ENCODE results near the gene GPR143.

Gene GPR143

GRCh38 chrX:9749146-9749692, 16.4 kb downstream of the GPR143 start:
- peaks cover 7% of the 10 kb centered on the region for H3K36me3 Mint-ChIP-seq (ENCODE audit: low read depth)
- H3K9me3 Mint-ChIP-seq = peaks cover 8% of the 10 kb centered on the region
- peaks cover 34% of the 10 kb centered on the region for H3K27me3 Mint-ChIP-seq
- no peak overlapping the region for H3K4me3 Mint-ChIP-seq
- H3K4me1 Mint-ChIP-seq (ENCODE audit: low read depth) = peaks cover 34% of the 10 kb centered on the region
- peak overlapping the region; percentile 43 for H3K27ac Mint-ChIP-seq
- intact Hi-C loops (cut with micrococcal nuclease) = no loop called here

- peaks cover 7% of the 10 kb centered on the region for H3K36me3 Mint-ChIP-seq (ENCODE audit: low read depth)
- H3K27ac Mint-ChIP-seq = no peak overlapping the region
- no peak overlapping the region for H3K4me3 Mint-ChIP-seq
- peaks cover 25% of the 10 kb centered on the region for H3K27me3 Mint-ChIP-seq
- peaks cover 8% of the 10 kb centered on the region for H3K9me3 Mint-ChIP-seq
- peaks cover 34% of the 10 kb centered on the region for H3K4me1 Mint-ChIP-seq (ENCODE audit: low read depth)
- intact Hi-C loops (cut with micrococcal nuclease) = no loop called here
Measured at GRCh38 chrX:9747644-9748043, 18.0 kb downstream of the GPR143 start.

GRCh38 chrX:9746148-9746888, 19.3 kb downstream of the GPR143 start:
- intact Hi-C loops (cut with micrococcal nuclease) = no loop called here
- peak overlapping the region; percentile 57 for H3K27ac Mint-ChIP-seq

GRCh38 chrX:9745417-9746115, 20.1 kb downstream of the GPR143 start:
- peaks cover 34% of the 10 kb centered on the region for H3K4me1 Mint-ChIP-seq (ENCODE audit: low read depth)
- H3K27me3 Mint-ChIP-seq = peaks cover 20% of the 10 kb centered on the region
- H3K4me3 Mint-ChIP-seq = no peak overlapping the region
- H3K27ac Mint-ChIP-seq = peak overlapping the region; percentile 57
- peaks cover 8% of the 10 kb centered on the region for H3K9me3 Mint-ChIP-seq
- H3K36me3 Mint-ChIP-seq (ENCODE audit: low read depth) = peaks cover 7% of the 10 kb centered on the region
- intact Hi-C loops (cut with micrococcal nuclease) = no loop called here

More at GRCh38 chrX:9746148-9746888, 19.3 kb downstream of the GPR143 start:
- Mint-ChIP-seq H3K36me3 (ENCODE audit: low read depth) (peaks cover 7% of the 10 kb centered on the region), H3K4me3 (no peak overlapping the region), H3K9me3 (peaks cover 8% of the 10 kb centered on the region), H3K4me1 (ENCODE audit: low read depth) (peaks cover 34% of the 10 kb centered on the region), H3K27me3 (peaks cover 24% of the 10 kb centered on the region)

- Mint-ChIP-seq H3K4me1 (ENCODE audit: low read depth) (peaks cover 5% of the 10 kb centered on the region), H3K27ac (no peak overlapping the region), H3K27me3 (peaks cover 44% of the 10 kb centered on the region), H3K9me3 (no peaks in the 10 kb centered on the region), H3K36me3 (ENCODE audit: low read depth) (no peaks in the 10 kb centered on the region), H3K4me3 (no peak overlapping the region)
- intact Hi-C loops (cut with micrococcal nuclease) = no loop called here
Measured at GRCh38 chrX:9739130-9739529, 26.5 kb downstream of the GPR143 start.

GRCh38 chrX:9738151-9738550, 27.5 kb downstream of the GPR143 start:
- Mint-ChIP-seq H3K4me3 (no peak overlapping the region), H3K27ac (no peak overlapping the region), H3K36me3 (ENCODE audit: low read depth) (no peaks in the 10 kb centered on the region), H3K4me1 (ENCODE audit: low read depth) (peaks cover 5% of the 10 kb centered on the region), H3K9me3 (no peaks in the 10 kb centered on the region), H3K27me3 (peaks cover 46% of the 10 kb centered on the region)
- intact Hi-C loops (cut with micrococcal nuclease) = no loop called here

GRCh38 chrX:9737363-9737762, 28.3 kb downstream of the GPR143 start:
- Mint-ChIP-seq H3K27me3 (peaks cover 43% of the 10 kb centered on the region), H3K4me1 (ENCODE audit: low read depth) (peaks cover 5% of the 10 kb centered on the region)
- intact Hi-C loops (cut with micrococcal nuclease) = no loop called here

GRCh38 chrX:9730752-9731151, 34.9 kb downstream of the GPR143 start:
- H3K4me1 Mint-ChIP-seq (ENCODE audit: low read depth) = peaks cover 20% of the 10 kb centered on the region
- peaks cover 12% of the 10 kb centered on the region for H3K36me3 Mint-ChIP-seq (ENCODE audit: low read depth)
- peaks cover 13% of the 10 kb centered on the region for H3K27me3 Mint-ChIP-seq
- no peak overlapping the region for H3K4me3 Mint-ChIP-seq
- peaks cover 12% of the 10 kb centered on the region for H3K9me3 Mint-ChIP-seq
- intact Hi-C loops (cut with micrococcal nuclease) = no loop called here
- H3K27ac Mint-ChIP-seq = no peak overlapping the region

More at GRCh38 chrX:9737363-9737762, 28.3 kb downstream of the GPR143 start:
- Mint-ChIP-seq H3K36me3 (ENCODE audit: low read depth) (no peaks in the 10 kb centered on the region), H3K27ac (no peak overlapping the region), H3K4me3 (no peak overlapping the region), H3K9me3 (no peaks in the 10 kb centered on the region)

- peaks cover 20% of the 10 kb centered on the region for H3K4me1 Mint-ChIP-seq (ENCODE audit: low read depth)
- peaks cover 12% of the 10 kb centered on the region for H3K36me3 Mint-ChIP-seq (ENCODE audit: low read depth)
- no peak overlapping the region for H3K4me3 Mint-ChIP-seq
- intact Hi-C loops (cut with micrococcal nuclease) = no loop called here
- H3K27me3 Mint-ChIP-seq = peaks cover 10% of the 10 kb centered on the region
- peaks cover 12% of the 10 kb centered on the region for H3K9me3 Mint-ChIP-seq
- no peak overlapping the region for H3K27ac Mint-ChIP-seq
Measured at GRCh38 chrX:9730078-9730477, 35.6 kb downstream of the GPR143 start.

GRCh38 chrX:9729171-9729885, 36.3 kb downstream of the GPR143 start:
- peak overlapping the region; percentile 88 for H3K27ac Mint-ChIP-seq
- H3K4me1 Mint-ChIP-seq (ENCODE audit: low read depth) = peaks cover 20% of the 10 kb centered on the region
- H3K4me3 Mint-ChIP-seq = no peak overlapping the region
- H3K36me3 Mint-ChIP-seq (ENCODE audit: low read depth) = peaks cover 12% of the 10 kb centered on the region
- intact Hi-C loops (cut with micrococcal nuclease) = loop anchor here (10.0 kb wide), 1 partner anchor 255 kb away; no protein-coding TSS in a partner anchor
- H3K9me3 Mint-ChIP-seq = peaks cover 12% of the 10 kb centered on the region
- H3K27me3 Mint-ChIP-seq = peaks cover 4% of the 10 kb centered on the region

GRCh38 chrX:9728261-9728660, 37.4 kb downstream of the GPR143 start:
- Mint-ChIP-seq H3K4me3 (no peak overlapping the region), H3K36me3 (ENCODE audit: low read depth) (peaks cover 13% of the 10 kb centered on the region)

GRCh38 chrX:9724711-9725110, 40.9 kb downstream of the GPR143 start:
- no peak overlapping the region for H3K27ac Mint-ChIP-seq
- H3K9me3 Mint-ChIP-seq = peaks cover 39% of the 10 kb centered on the region
- H3K36me3 Mint-ChIP-seq (ENCODE audit: low read depth) = peaks cover 44% of the 10 kb centered on the region
- H3K4me3 Mint-ChIP-seq = no peak overlapping the region
- peaks cover 20% of the 10 kb centered on the region for H3K4me1 Mint-ChIP-seq (ENCODE audit: low read depth)
- intact Hi-C loops (cut with micrococcal nuclease) = loop anchor here (10.0 kb wide), 1 partner anchor 260 kb away; no protein-coding TSS in a partner anchor
- peaks cover 4% of the 10 kb centered on the region for H3K27me3 Mint-ChIP-seq

More at GRCh38 chrX:9728261-9728660, 37.4 kb downstream of the GPR143 start:
- Mint-ChIP-seq H3K27me3 (no peaks in the 10 kb centered on the region), H3K27ac (peak overlapping the region; percentile 88), H3K9me3 (peaks cover 12% of the 10 kb centered on the region), H3K4me1 (ENCODE audit: low read depth) (peaks cover 20% of the 10 kb centered on the region)
- intact Hi-C loops (cut with micrococcal nuclease) = loop anchor here (10.0 kb wide), 1 partner anchor 257 kb away; no protein-coding TSS in a partner anchor

GRCh38 chrX:9717376-9717775, 48.3 kb downstream of the GPR143 start:
- H3K27me3 Mint-ChIP-seq = peaks cover 3% of the 10 kb centered on the region
- intact Hi-C loops (cut with micrococcal nuclease) = no loop called here
- H3K4me3 Mint-ChIP-seq = no peak overlapping the region
- no peak overlapping the region for H3K27ac Mint-ChIP-seq
- H3K36me3 Mint-ChIP-seq (ENCODE audit: low read depth) = peaks cover 96% of the 10 kb centered on the region
- H3K4me1 Mint-ChIP-seq (ENCODE audit: low read depth) = no peaks in the 10 kb centered on the region
- peaks cover 31% of the 10 kb centered on the region for H3K9me3 Mint-ChIP-seq

All from dendritic cell treated with granulocyte-macrophage colony-stimulating factor and Interleukin-4, amounts not matched to agents 40 ng/mL and 50 ng/mL, for 4 days (primary cell).